ENCODE measurements around the gene FAM3D. TPM values are rescaled to one million over a fixed set of nuclear protein-coding genes. Genes with fewer than 3 reads are reported as not detected.
"Not testable (repeated sequence)": the region's sequence is repeated elsewhere in the genome, so short reads cannot be mapped to it uniquely, and the experiment has no call there.

The FAM3D gene
- total RNA-seq, 4 donors from 2014 or later, result not detected

- Histone ChIP-seq H3K4me3 (no peak overlapping the region), H3K27ac (replicated peaks in 1 of 4) (no peak overlapping the region), H3K27me3 (peaks cover 0 to 21% (median 0%) of the 10 kb centered on the region in 4 donors), H3K9me3 (peaks cover 0 to 6% (median 0%) of the 10 kb centered on the region in 4 donors), H3K36me3 (no peaks in the 10 kb centered on the region), H3K4me1 (no peaks in the 10 kb centered on the region)
- TF ChIP-seq EP300 (IDR thresholded peaks at IDR 0.05), result no peak
- no peak for TF ChIP-seq CTCF (IDR thresholded peaks at IDR 0.05)
- TF ChIP-seq POLR2AphosphoS5 (IDR thresholded peaks at IDR 0.05), result no peak
- TF ChIP-seq POLR2A (IDR thresholded peaks at IDR 0.05; ENCODE audit: low read depth), result no peak
- intact Hi-C loops (cut with DNase I), result no loop called here
- no peak for DNase-seq (ENCODE audit: extremely low spot score)
- 48% methylated on average over 6 of the region's 6 CpGs for WGBS
Observed at GRCh38 chr3:58679446-58679845, 12.9 kb upstream of the FAM3D start.

GRCh38 chr3:58678177-58678970 is 11.8 kb upstream of the FAM3D start:
- peaks cover 0 to 21% (median 0%) of the 10 kb centered on the region in 4 donors for H3K27me3 ChIP-seq
- WGBS, result 82% methylated on average over 7 of the region's 13 CpGs
- DNase-seq (ENCODE audit: extremely low spot score); H3K4me3 ChIP-seq; intact Hi-C loops (cut with DNase I); H3K4me1 ChIP-seq; H3K36me3 ChIP-seq; H3K27ac ChIP-seq (replicated peaks in 1 of 4); H3K9me3 ChIP-seq: not testable (repeated sequence)

- intact Hi-C loops (cut with DNase I), result no loop called here
- WGBS, result 95% methylated on average over 3 of the region's 3 CpGs
- Histone ChIP-seq H3K27ac (replicated peaks in 1 of 4) (no peak overlapping the region), H3K4me3 (no peak overlapping the region), H3K9me3 (peaks cover 0 to 6% (median 3%) of the 10 kb centered on the region in 4 donors), H3K36me3 (no peaks in the 10 kb centered on the region), H3K27me3 (no peaks in the 10 kb centered on the region), H3K4me1 (peaks cover 0 to 4% (median 0%) of the 10 kb centered on the region in 4 donors)
- no peak for DNase-seq (ENCODE audit: extremely low spot score)
- TF ChIP-seq POLR2AphosphoS5 (IDR thresholded peaks at IDR 0.05) (no peak), EP300 (IDR thresholded peaks at IDR 0.05) (no peak), POLR2A (IDR thresholded peaks at IDR 0.05; ENCODE audit: low read depth) (no peak), CTCF (IDR thresholded peaks at IDR 0.05) (no peak)
Observed at GRCh38 chr3:58672880-58673279, 6.3 kb upstream of the FAM3D start.

- TF ChIP-seq CTCF (IDR thresholded peaks at IDR 0.05), result no peak
- no peak for TF ChIP-seq EP300 (IDR thresholded peaks at IDR 0.05)
- TF ChIP-seq POLR2A (IDR thresholded peaks at IDR 0.05; ENCODE audit: low read depth), result no peak
- TF ChIP-seq POLR2AphosphoS5 (IDR thresholded peaks at IDR 0.05), result no peak
- Histone ChIP-seq H3K27ac (replicated peaks in 1 of 4) (no peak overlapping the region), H3K36me3 (no peaks in the 10 kb centered on the region), H3K4me3 (no peak overlapping the region), H3K4me1 (peaks cover 0 to 4% (median 0%) of the 10 kb centered on the region in 4 donors), H3K9me3 (peaks cover 0 to 6% (median 3%) of the 10 kb centered on the region in 4 donors), H3K27me3 (peaks cover 0 to 3% (median 0%) of the 10 kb centered on the region in 4 donors)
- DNase-seq (ENCODE audit: extremely low spot score), result no peak
- intact Hi-C loops (cut with DNase I), result no loop called here
- WGBS, result 87% methylated on average over 8 of the region's 8 CpGs
Observed at GRCh38 chr3:58672451-58672850, 5.9 kb upstream of the FAM3D start.

- no peak for DNase-seq (ENCODE audit: extremely low spot score)
- TF ChIP-seq CTCF (IDR thresholded peaks at IDR 0.05) (no peak), EP300 (IDR thresholded peaks at IDR 0.05) (no peak), POLR2AphosphoS5 (IDR thresholded peaks at IDR 0.05) (no peak), POLR2A (IDR thresholded peaks at IDR 0.05; ENCODE audit: low read depth) (no peak)
- Histone ChIP-seq H3K9me3 (peaks cover 0 to 6% (median 0%) of the 10 kb centered on the region in 4 donors), H3K27ac (replicated peaks in 1 of 4) (no peak overlapping the region), H3K27me3 (peaks cover 0 to 6% (median 0%) of the 10 kb centered on the region in 4 donors), H3K36me3 (no peaks in the 10 kb centered on the region), H3K4me1 (peaks cover 0 to 4% (median 0%) of the 10 kb centered on the region in 4 donors), H3K4me3 (no peak overlapping the region)
- WGBS, result 68% methylated on average over 9 of the region's 9 CpGs
- intact Hi-C loops (cut with DNase I), result no loop called here
Observed at GRCh38 chr3:58670506-58671135, 4.0 kb upstream of the FAM3D start.
